ENCODE data around the gene DEFB108B.
"Not testable (repeated sequence)": the region's sequence is repeated elsewhere in the genome, so short reads cannot be mapped to it uniquely, and the experiment has no call there.

DEFB108B gene

DNA sequence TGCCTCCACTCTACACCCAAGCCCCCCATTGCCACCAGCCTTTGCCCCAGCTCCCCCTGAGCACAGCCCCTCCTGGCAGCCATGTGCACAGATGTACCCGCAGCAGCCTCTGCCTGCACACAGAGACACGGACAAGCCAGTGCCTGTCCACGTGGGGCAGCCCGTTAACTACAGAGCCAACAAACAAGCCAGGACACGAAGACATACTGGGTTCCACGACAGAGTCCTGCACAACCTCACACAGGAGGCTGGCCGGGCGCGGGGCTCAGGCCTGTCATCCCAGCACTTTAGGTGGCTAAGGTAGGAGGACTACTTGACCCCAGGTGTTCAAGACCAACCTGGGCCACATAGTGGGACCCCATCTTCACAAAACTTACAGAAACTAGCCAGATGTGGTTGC lies 36.2 kb upstream of the DEFB108B start:
- not testable (repeated sequence) for H3K27ac ChIP-seq; H4K20me1 ChIP-seq; H3K4me3 ChIP-seq; H3K9ac ChIP-seq; H3K4me2 ChIP-seq; H3K36me3 ChIP-seq; H3K9me3 ChIP-seq (replicated peaks in 1 of 11); H3K27me3 ChIP-seq
- H3K4me1 ChIP-seq = peaks cover 0 to 31% (median 26%) of the 10 kb centered on the region in 10 experiments; a peak in 17 of 20 replicates

DNA sequence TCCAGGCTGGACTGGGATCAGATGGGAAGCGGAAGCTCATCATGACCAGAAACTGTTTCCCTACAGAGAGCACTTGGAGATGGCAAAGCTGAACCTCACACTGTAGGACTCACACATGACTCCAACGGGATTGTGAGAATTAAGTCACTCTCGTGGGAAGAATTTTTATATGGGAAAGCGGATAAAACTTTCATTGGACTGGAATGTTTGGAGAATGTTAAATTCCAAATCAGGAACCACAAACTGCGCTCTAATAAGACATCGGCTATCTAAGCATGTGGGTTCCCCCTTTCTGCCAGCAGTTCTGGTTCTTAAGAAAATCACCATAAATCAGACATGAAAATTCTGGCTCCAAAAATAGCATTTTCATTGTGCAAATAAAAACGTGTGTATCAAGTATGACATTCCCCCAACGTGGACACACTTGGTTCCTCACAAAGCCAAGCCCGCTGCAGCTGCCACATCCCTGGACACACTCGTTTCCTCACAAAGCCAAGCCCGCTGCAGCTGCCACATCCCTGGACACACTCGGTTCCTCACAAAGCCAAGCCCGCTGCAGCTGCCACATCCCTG lies 33.4 kb upstream of the DEFB108B start:
- H3K4me1 ChIP-seq = peaks cover 0 to 32% (median 19%) of the 10 kb centered on the region in 10 experiments; a peak in 16 of 20 replicates
- H3K27me3 ChIP-seq; H3K9ac ChIP-seq; H3K4me3 ChIP-seq; H4K20me1 ChIP-seq; H3K36me3 ChIP-seq; H3K9me3 ChIP-seq (replicated peaks in 1 of 11): not testable (repeated sequence)
- H3K27ac ChIP-seq = peak overlapping the region in 1 of 11 experiments; percentile 21; a peak in 1 of 22 replicates
- peak overlapping the region in 9 of 11 experiments; percentile 45 to 63 (median 48); a peak in 17 of 22 replicates for H3K4me2 ChIP-seq

DNA sequence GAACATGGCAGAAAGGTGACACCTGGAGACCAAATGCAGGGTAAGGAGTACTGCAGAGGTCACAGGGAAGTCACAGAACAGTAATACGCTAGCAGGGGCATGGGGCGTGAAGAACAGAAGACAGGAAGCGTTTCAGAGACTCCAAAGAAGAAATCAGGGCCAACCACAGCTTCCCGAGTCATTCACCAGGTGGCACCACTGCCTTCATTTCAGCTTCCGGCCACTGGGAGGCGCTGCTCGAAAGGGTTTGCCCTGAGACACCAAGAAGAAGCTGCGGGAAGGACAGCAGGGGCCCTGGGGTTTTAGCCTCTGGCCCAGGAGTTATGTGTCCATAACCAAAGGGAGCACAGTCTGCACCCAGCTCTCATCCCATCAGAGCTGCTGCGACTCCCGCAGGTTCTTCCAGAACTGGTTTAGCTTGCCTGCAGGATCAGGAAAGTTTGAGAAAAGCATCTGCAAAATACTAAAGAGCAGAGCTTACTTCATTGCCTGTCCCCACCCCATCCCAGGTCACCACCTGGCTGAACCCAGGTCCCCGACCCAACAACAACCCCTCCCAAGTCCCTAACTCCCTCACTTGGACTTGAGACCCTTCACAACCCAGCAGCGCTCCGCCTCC lies 32.6 kb upstream of the DEFB108B start:
- Histone ChIP-seq H3K4me1 (peaks cover 0 to 32% (median 19%) of the 10 kb centered on the region in 10 experiments; a peak in 16 of 20 replicates), H3K4me2 (peak overlapping the region; percentile 18 to 63 (median 48); a peak in 21 of 22 replicates), H3K27ac (0 out of 22 replicates have a peak overlapping the region, but pooled peaks of 1 of the 11 experiments have one; percentile 28)
- not testable (repeated sequence) for H3K9ac ChIP-seq; H3K4me3 ChIP-seq; H4K20me1 ChIP-seq; H3K36me3 ChIP-seq; H3K27me3 ChIP-seq; H3K9me3 ChIP-seq (replicated peaks in 1 of 11)

DNA sequence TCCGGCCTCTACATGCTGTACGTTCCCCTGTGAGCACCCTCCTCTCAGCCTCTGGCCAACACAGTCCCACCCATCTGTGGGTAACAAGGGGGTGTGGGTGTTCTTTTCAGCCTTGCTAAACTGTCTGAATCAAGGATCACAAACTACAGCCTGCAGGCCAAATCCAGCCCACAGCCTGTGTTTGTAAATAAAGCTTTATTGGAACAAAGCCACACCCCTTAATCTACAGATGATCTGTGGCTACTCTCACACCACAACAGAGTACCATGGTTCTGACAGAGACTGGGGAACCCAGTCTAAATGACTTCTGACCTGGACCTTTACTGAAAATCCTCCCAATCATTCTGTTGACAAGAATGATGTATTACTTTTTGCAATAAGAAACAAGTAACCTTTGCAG lies 32.0 kb upstream of the DEFB108B start:
- H3K4me1 ChIP-seq = peaks cover 0 to 32% (median 19%) of the 10 kb centered on the region in 10 experiments; a peak in 16 of 20 replicates
- not testable (repeated sequence) for H3K27ac ChIP-seq, H3K4me3 ChIP-seq

DNA sequence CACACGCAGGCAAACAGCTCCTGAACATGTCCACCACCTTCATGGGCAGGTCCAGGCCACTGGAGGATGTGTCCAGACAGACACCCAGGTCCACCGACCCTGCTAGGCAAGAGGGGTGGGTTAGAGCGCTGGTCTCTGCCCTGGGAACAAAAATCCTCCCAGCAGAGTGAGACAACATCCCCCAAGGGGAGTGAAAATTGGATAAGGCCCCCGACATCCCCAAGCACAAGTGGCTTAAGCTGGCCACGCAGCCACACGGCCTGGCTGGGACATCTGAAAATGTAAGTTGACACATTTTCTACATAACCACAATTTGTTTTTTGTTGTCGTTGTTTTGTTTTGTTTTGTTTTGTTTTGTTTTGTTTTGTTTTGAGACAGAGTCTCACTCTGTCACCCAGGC lies 30.1 kb upstream of the DEFB108B start:
- not testable (repeated sequence) for H3K4me2 ChIP-seq; H3K36me3 ChIP-seq; H3K9me3 ChIP-seq (replicated peaks in 1 of 11); H3K4me3 ChIP-seq; H3K27ac ChIP-seq; H4K20me1 ChIP-seq; H3K9ac ChIP-seq; H3K27me3 ChIP-seq
- H3K4me1 ChIP-seq = peaks cover 0 to 32% (median 19%) of the 10 kb centered on the region in 10 experiments; a peak in 16 of 20 replicates

More for the DNA sequence above, 32.0 kb upstream of the DEFB108B start:
- H3K36me3 ChIP-seq; H3K9me3 ChIP-seq (replicated peaks in 1 of 11); H3K27me3 ChIP-seq; H3K4me2 ChIP-seq; H3K9ac ChIP-seq; H4K20me1 ChIP-seq: not testable (repeated sequence)

DNA sequence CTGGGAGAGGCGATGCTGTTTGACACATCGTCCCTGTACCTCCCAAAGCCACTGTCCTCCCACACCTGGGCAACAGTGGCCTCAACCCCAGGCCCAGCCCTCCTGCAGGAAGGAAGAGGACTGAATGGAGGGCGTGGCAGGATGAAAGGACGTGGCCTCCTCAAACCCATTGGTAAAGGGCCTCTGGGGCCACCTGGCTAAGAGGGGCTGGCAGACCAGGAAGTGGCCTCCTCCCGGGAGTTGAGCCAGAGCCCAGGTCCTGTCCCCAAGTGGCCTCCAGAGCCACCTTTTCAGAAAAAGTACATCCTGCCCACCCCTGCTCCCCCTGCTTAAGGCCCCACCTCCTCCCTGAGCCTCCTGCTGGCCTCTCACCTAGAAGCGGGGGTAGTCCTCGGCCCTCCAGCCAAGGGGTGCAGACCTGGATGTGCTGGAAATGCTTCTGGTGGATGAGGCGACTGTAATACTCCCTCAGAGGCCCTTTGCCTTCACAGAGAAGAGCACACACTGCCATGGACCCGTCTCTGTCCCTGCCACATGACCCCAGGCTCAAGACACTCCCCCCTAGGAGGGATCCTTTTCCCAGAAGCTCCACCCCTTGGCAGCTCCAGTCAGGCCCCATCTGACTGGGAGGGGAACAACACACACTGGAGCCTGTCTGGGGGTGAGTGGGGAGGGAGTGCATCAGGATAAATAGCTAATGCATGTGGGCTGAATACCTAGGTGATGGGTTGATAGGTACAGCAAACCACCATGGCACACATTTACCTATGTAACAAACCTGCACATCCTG lies 28.6 kb upstream of the DEFB108B start:
- H3K4me1 ChIP-seq = peaks cover 0 to 29% (median 18%) of the 10 kb centered on the region in 10 experiments; a peak in 16 of 20 replicates
- not testable (repeated sequence) for H3K4me3 ChIP-seq; H3K27me3 ChIP-seq; H3K9ac ChIP-seq; H3K36me3 ChIP-seq; H3K9me3 ChIP-seq (replicated peaks in 1 of 11); H3K4me2 ChIP-seq; H3K27ac ChIP-seq; H4K20me1 ChIP-seq

DNA sequence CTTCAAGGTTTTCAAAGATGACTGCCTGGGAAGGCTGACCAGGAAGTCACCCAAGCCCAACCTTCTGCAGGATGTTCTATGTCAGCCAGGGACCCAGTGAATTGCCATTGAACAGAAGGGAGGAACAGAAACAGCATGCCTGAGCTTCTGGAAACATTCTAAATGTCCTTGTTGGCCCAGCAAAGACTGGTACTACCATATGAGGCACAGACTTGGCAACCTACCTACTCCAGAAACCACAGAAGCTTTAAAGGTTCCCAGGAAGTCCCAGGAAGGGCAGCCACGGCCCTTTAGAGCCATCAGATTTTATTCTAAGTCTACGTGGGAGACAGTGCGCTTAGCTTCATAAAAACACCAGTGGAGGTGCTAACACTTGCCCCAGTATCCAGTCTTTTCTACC lies 20.5 kb upstream of the DEFB108B start:
- H4K20me1 ChIP-seq; H3K4me3 ChIP-seq; H3K27me3 ChIP-seq; H3K4me2 ChIP-seq; H3K36me3 ChIP-seq; H3K27ac ChIP-seq; H3K4me1 ChIP-seq; H3K9me3 ChIP-seq (replicated peaks in 1 of 11); H3K9ac ChIP-seq: not testable (repeated sequence)

DNA sequence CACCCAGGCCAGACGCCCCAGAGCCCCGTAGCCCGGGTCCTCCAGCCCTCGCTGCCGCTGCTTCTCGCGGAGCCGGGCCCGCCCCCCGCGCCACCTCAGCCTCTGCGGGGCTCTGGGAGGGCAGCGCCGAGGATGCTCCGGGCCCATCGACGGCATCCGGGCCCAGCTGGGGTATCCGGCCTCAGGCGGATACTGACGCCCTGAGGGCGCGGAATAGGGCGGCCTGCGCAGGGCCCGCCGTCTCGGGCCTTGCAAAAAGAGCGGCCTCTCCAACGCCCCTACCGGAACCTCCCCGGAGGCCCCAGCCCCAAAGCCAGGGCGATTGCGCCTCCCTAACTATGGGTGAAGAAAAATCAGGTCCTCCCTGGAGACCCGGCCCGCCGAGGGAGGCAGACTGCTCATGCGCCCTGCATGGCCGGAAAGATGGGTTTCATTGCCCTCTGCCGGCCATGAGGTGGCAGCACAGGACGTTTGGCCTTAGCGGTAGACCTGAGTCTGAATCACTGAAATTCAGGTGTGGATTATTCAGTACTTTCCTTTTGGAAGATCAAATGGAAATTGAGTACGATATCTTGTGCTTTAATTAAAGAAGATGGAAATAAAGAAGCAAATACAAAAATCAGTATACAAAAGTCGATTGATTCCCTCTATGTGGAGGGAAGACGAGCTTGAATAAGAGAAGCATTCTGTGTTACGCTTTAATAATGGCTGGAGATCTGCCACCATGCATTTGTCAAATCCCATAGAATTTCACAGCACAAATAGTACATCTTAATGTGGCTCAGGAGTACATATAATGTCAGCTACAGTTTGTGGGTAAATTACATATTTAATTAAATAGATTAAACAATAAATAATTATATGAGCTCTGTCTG lies 19.3 kb upstream of the DEFB108B start:
- H3K4me1 ChIP-seq; H3K27me3 ChIP-seq; H4K20me1 ChIP-seq; H3K9me3 ChIP-seq (replicated peaks in 1 of 11); H3K36me3 ChIP-seq: not testable (repeated sequence)
- Histone ChIP-seq H3K4me2 (peak overlapping the region; percentile 60 to 81 (median 70)), H3K9ac (peak overlapping the region; percentile 63 to 79 (median 75)), H3K27ac (peak overlapping the region in 10 of 11 experiments; percentile 44 to 78 (median 70); a peak in 20 of 22 replicates), H3K4me3 (peak overlapping the region; percentile 55 to 69 (median 60))

DNA sequence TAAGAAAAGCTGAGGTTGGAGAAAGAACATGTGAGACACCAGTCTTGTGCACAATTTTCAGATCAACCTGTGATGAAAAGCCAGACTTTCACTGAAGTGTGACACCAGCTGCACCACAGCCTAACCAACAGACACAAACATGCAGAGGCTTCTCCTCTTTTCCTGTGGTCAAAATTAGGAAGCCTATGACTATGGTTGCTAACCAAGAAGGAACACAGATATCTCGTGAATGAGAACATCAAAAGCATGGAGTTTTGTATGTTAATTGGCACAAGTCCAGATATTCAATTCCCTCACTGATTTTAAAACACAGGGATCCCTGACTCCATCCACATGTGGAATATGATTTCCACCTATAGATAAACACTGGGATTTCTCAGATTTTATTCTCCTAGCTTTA lies 11.5 kb upstream of the DEFB108B start:
- H3K36me3 ChIP-seq; H3K27ac ChIP-seq; H3K9ac ChIP-seq; H4K20me1 ChIP-seq; H3K4me3 ChIP-seq; H3K27me3 ChIP-seq; H3K9me3 ChIP-seq (replicated peaks in 1 of 11): not testable (repeated sequence)
- Histone ChIP-seq H3K4me2 (peak overlapping the region; percentile 22 to 66 (median 55); a peak in 19 of 22 replicates), H3K4me1 (peaks cover 4 to 20% (median 7%) of the 10 kb centered on the region in 10 experiments; a peak in 18 of 20 replicates)

DNA sequence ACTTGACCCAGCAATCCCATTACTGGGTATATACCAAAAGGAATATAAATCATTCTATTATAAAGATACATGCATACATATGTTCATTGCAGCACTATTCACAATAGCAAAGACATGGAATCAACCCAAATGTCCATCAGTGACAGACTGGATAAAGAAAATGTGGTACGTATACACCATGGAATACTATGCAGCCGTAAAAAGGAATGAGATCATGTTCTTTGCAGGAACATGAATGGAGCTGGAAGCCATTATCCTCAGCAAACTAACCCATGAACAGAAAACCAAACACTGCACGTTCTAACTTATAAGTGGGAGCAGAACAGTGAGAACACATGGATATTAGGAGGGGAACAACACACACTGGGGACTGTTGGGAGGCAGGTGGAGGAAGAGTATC lies 3.8 kb upstream of the DEFB108B start:
- Histone ChIP-seq H3K4me2 (peak overlapping the region in 1 of 11 experiments; percentile 12; a peak in 2 of 22 replicates), H3K4me1 (peaks cover 0 to 17% (median 5%) of the 10 kb centered on the region in 10 experiments; a peak in 12 of 20 replicates), H3K9me3 (replicated peaks in 1 of 11) (peaks cover 0 to 17% (median 4%) of the 10 kb centered on the region in 11 experiments; a peak in 7 of 22 replicates)
- not testable (repeated sequence) for H3K36me3 ChIP-seq, H3K27me3 ChIP-seq, H3K27ac ChIP-seq, H3K4me3 ChIP-seq, H4K20me1 ChIP-seq, H3K9ac ChIP-seq

DNA sequence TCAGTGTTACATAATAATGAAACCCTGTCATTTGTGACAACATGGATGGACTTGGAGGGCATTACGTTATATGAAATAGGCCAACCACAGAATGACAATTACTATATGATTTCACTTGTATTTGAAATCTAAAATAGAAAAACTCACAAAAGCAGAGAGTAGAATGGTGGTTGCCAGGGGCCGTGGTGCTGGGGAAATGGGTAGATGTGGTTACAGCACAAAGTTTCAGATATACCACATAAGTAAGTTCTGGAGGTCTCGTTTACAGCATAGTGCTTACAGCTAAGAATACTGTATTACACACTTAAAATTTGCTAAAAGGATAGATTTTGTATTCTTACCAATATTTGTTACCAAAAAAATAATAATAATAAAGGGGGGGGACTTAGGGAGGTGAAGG lies 3.3 kb upstream of the DEFB108B start:
- not testable (repeated sequence) for H3K36me3 ChIP-seq, H3K4me3 ChIP-seq, H3K27ac ChIP-seq, H3K9ac ChIP-seq, H4K20me1 ChIP-seq, H3K27me3 ChIP-seq
- H3K4me1 ChIP-seq = peaks cover 0 to 17% (median 5%) of the 10 kb centered on the region in 10 experiments; a peak in 12 of 20 replicates
- H3K9me3 ChIP-seq (replicated peaks in 1 of 11) = peaks cover 0 to 17% (median 4%) of the 10 kb centered on the region in 11 experiments; a peak in 7 of 22 replicates
- H3K4me2 ChIP-seq = peak overlapping the region in 2 of 11 experiments; percentile 12 to 44; a peak in 3 of 22 replicates

DNA sequence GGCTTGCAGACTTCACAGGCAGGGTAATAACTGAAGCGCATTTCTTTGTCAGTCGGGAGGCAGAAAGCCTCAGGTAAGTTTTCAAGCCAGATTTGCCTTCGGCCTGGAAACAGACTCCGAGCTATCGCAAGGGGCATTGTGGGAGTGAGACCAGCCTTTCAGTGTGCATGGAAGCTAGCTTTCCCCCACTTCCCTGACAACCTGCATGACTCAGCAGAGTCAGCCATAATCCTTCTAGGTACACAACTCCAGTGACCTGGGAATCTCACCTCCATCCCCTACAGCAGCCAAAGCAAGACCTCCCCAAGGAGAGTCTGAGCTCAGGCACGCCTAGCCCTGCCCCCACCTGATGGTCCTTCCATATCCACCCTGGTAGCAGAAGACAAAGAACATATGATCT lies 9.7 kb downstream of the DEFB108B start:
- H3K9ac ChIP-seq, H4K20me1 ChIP-seq, H3K4me1 ChIP-seq, H3K27me3 ChIP-seq, H3K4me2 ChIP-seq, H3K36me3 ChIP-seq, H3K27ac ChIP-seq, H3K4me3 ChIP-seq: not testable (repeated sequence)
- peaks cover 0 to 13% (median 5%) of the 10 kb centered on the region in 11 experiments; a peak in 8 of 22 replicates for H3K9me3 ChIP-seq (replicated peaks in 1 of 11)

DNA sequence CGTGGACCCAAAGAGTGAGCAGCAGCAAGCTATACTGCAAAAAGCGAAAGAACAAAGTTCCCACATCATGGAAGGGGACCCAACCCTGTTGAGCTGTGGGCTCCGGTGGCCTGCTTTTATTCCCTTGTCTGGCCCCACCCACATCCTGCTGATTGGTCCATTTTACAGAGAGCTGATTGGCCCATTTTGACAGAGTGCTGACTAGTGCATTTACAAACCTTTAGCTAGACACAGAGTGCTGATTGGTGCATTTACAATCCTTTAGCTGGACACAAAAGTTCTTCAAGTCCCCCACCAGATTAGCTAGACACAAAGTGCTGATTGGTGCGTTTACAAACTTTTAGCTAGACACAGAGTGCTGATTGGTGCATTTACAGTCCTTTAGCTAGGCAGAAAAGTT lies 10.4 kb downstream of the DEFB108B start:
- not testable (repeated sequence) for H3K4me3 ChIP-seq, H4K20me1 ChIP-seq, H3K9ac ChIP-seq, H3K4me2 ChIP-seq, H3K27ac ChIP-seq, H3K27me3 ChIP-seq, H3K4me1 ChIP-seq, H3K36me3 ChIP-seq
- peaks cover 0 to 16% (median 9%) of the 10 kb centered on the region in 11 experiments; a peak in 17 of 22 replicates for H3K9me3 ChIP-seq (replicated peaks in 1 of 11)
